Gastroesophageal sphincter (tissue), 4 donors: ENCODE data around the gene UBR2. TPM values are rescaled to one million over a fixed set of nuclear protein-coding genes. Genes with fewer than 3 reads are reported as not detected.

Source experiments
- ATAC-seq: fragments of 150-250 bp; one replicate; pipeline ENCODE4 v1.9.1; 2016; ENCODE audit warnings: mild to moderate bottlenecking, moderate library complexity
- H3K27ac ChIP-seq, 4 donors: fragments of 200-600 bp; sonication (generic) in 3 of 4; 1 replicate in 3 of 4; 2 replicates in 1 of 4; pipeline ENCODE4 v1.5.1; 2016 to 2019
- H3K27me3 ChIP-seq: fragments of 200-600 bp; sonication (generic); one replicate; pipeline ENCODE4 v1.5.1; 2019
- H3K36me3 ChIP-seq, 2 donors: fragments of 200-600 bp; sonication (generic); one replicate each; pipeline ENCODE4 v1.5.1; 2019; ENCODE audit warnings: control low read depth in 1 of 2
- H3K4me1 ChIP-seq, 3 donors: fragments of 200-600 bp; sonication (generic); 1 replicate in 2 of 3; 2 replicates in 1 of 3; pipeline ENCODE4 v1.5.1; 2016 to 2019; ENCODE audit warnings: control low read depth in 2 of 3
- H3K4me3 ChIP-seq, 2 donors: fragments of 200-600 bp; sonication (generic); one replicate each; pipeline ENCODE4 v1.5.1; 2019; ENCODE audit warnings: mild to moderate bottlenecking in 1 of 2, moderate library complexity in 1 of 2
- H3K9me3 ChIP-seq, 3 donors: fragments of 200-600 bp; sonication (generic); one replicate each; pipeline ENCODE4 v1.5.1; 2017 to 2019; ENCODE audit warnings: control low read depth in 2 of 3
- CTCF ChIP-seq, 4 experiments: fragments of 200-600 bp in 2 of 4; fragments of 450-650 bp in 2 of 4; sonication (generic) in 1 of 4; IDR thresholded peaks; one replicate each; pipeline ENCODE4 v1.5.1; 2017 to 2019; ENCODE audit warnings: antibody characterized with exemption in 4 of 4, mild to moderate bottlenecking in 2 of 4, moderate library complexity in 2 of 4
- EP300 ChIP-seq: sonication (generic); formaldehyde crosslinking; IDR thresholded peaks from one replicate; pipeline ENCODE4 v1.6.1; 2017; ENCODE audit warnings: antibody characterized with exemption, mild to moderate bottlenecking
- POLR2A ChIP-seq, 2 donors: fragments of 450-650 bp; IDR thresholded peaks; one replicate each; pipeline ENCODE4 v1.6.1; 2017; ENCODE audit warnings: antibody characterized with exemption in 2 of 2, mild to moderate bottlenecking in 2 of 2, moderate library complexity in 1 of 2
- POLR2AphosphoS5 ChIP-seq: sonication (generic); formaldehyde crosslinking; IDR thresholded peaks from one replicate; pipeline ENCODE4 v1.6.1; 2017; ENCODE audit warnings: antibody characterized with exemption
- WGBS, 2 donors: methylation state at CpG; one replicate each; pipeline ENCODE4 v1.1.5; 2018; ENCODE audit warnings: low coverage in 1 of 2; 5-methylcytosine and 5-hydroxymethylcytosine counted together
- total RNA-seq, 4 donors: library from RNA; depleted of rRNA; stranded (reverse); fragments of >200 nt; gene quantifications; one replicate each; pipeline ENCODE4 v1.1.0, GENCODE V29; 2016

The UBR2 gene
- total RNA-seq, 4 donors from 2014 or later: 27.8 to 44.8 (median 32.8) TPM

- no peak for ATAC-seq
These were observed 24.7 kb upstream of the UBR2 start for GRCh38 chr6:42539135-42539534.

GRCh38 chr6:42545226-42545773 lies 18.5 kb upstream of the UBR2 start:
- no peaks in the 10 kb centered on the region for H3K9me3 ChIP-seq
- no peaks in the 10 kb centered on the region for H3K36me3 ChIP-seq
- 98% methylated on average over 4 to 6 of the region's 7 CpGs for WGBS, 2 donors
- H3K4me1 ChIP-seq: peaks cover 0 to 15% (median 3%) of the 10 kb centered on the region in 3 donors
- no peak for TF ChIP-seq EP300
- TF ChIP-seq POLR2A (IDR thresholded peaks at IDR 0.05): no peak
- no peak for TF ChIP-seq POLR2AphosphoS5
- no peak for TF ChIP-seq CTCF (IDR thresholded peaks at IDR 0.05)
- no peak overlapping the region for H3K4me3 ChIP-seq
- H3K27ac ChIP-seq: no peak overlapping the region
- H3K27me3 ChIP-seq: no peaks in the 10 kb centered on the region
- no peak for ATAC-seq

More at GRCh38 chr6:42539135-42539534, 24.7 kb upstream of the UBR2 start:
- Histone ChIP-seq H3K27ac (no peak overlapping the region), H3K4me1 (no peaks in the 10 kb centered on the region), H3K27me3 (no peaks in the 10 kb centered on the region), H3K36me3 (no peaks in the 10 kb centered on the region), H3K4me3 (no peak overlapping the region), H3K9me3 (no peaks in the 10 kb centered on the region)
- TF ChIP-seq POLR2AphosphoS5 (no peak), POLR2A (IDR thresholded peaks at IDR 0.05) (no peak), EP300 (no peak), CTCF (IDR thresholded peaks at IDR 0.05) (no peak)
- 86 to 100% methylated on average over 1 of the region's 1 CpG for WGBS, 2 donors

- WGBS, 2 donors: 3 to 4% methylated on average over 6 to 21 of the region's 27 CpGs
- Histone ChIP-seq H3K4me1 (peaks cover 0 to 15% (median 3%) of the 10 kb centered on the region in 3 donors), H3K27ac (peak overlapping the region in 3 of 4 donors; percentile 73 to 76 (median 73))
These were observed 16.2 kb upstream of the UBR2 start for GRCh38 chr6:42547407-42548329.

GRCh38 chr6:42550277-42550676 lies 13.6 kb upstream of the UBR2 start:
- H3K27me3 ChIP-seq: peaks cover 4% of the 10 kb centered on the region
- no peak for TF ChIP-seq CTCF (IDR thresholded peaks at IDR 0.05)
- TF ChIP-seq POLR2A (IDR thresholded peaks at IDR 0.05): no peak
- no peak for TF ChIP-seq POLR2AphosphoS5
- no peak for TF ChIP-seq EP300
- no peaks in the 10 kb centered on the region for H3K9me3 ChIP-seq
- H3K27ac ChIP-seq: no peak overlapping the region
- H3K36me3 ChIP-seq: no peaks in the 10 kb centered on the region
- H3K4me1 ChIP-seq: peaks cover 0 to 22% (median 3%) of the 10 kb centered on the region in 3 donors
- no peak overlapping the region for H3K4me3 ChIP-seq
- ATAC-seq: no peak
- 57 to 64% methylated on average over 1 of the region's 1 CpG for WGBS, 2 donors

More at GRCh38 chr6:42547407-42548329, 16.2 kb upstream of the UBR2 start:
- Histone ChIP-seq H3K4me3 (peak overlapping the region; percentile 35 to 52), H3K9me3 (no peaks in the 10 kb centered on the region), H3K27me3 (peaks cover 4% of the 10 kb centered on the region), H3K36me3 (no peaks in the 10 kb centered on the region)
- peak; percentile 97 for ATAC-seq
- TF ChIP-seq POLR2AphosphoS5 (no peak), CTCF (IDR thresholded peaks at IDR 0.05) (peak; percentile 92 to 99 (median 96)), POLR2A (IDR thresholded peaks at IDR 0.05) (no peak), EP300 (no peak)
